Activated CD8-positive, alpha-beta memory T cell treated with anti-CD3 and anti-CD28 coated beads for 4 hours (primary cell): ENCODE results near the gene THAP3.
"Not testable (repeated sequence)": the region's sequence is repeated elsewhere in the genome, so short reads cannot be mapped to it uniquely, and the experiment has no call there.

Source experiments
- DNase-seq, 2 donors: peaks; one replicate each; pipeline ENCODE4 v3.0.0-alpha.2; 2020; ENCODE audit warnings: low read depth in 2 of 2

THAP3 gene

GRCh38 chr1:6591222-6591621 lies 33.4 kb upstream of the THAP3 start:
- no peak for DNase-seq

GRCh38 chr1:6591644-6592043 lies 33.0 kb upstream of the THAP3 start:
- no peak for DNase-seq

GRCh38 chr1:6592441-6592840 lies 32.2 kb upstream of the THAP3 start:
- no peak for DNase-seq

- no peak for DNase-seq
These were observed 31.6 kb upstream of the THAP3 start for GRCh38 chr1:6592865-6593593.

- no peak for DNase-seq
These were observed 30.9 kb upstream of the THAP3 start for GRCh38 chr1:6593810-6594209.

- DNase-seq, result no peak
These were observed 29.5 kb upstream of the THAP3 start for GRCh38 chr1:6594977-6595740.

GRCh38 chr1:6596351-6596750 lies 28.3 kb upstream of the THAP3 start:
- no peak for DNase-seq

- DNase-seq, result no peak
These were observed 27.5 kb upstream of the THAP3 start for GRCh38 chr1:6596886-6597776.

- DNase-seq, result no peak
These were observed 26.9 kb upstream of the THAP3 start for GRCh38 chr1:6597777-6598131.

- peak in 1 of 2 donors; percentile 71 for DNase-seq
These were observed 25.3 kb upstream of the THAP3 start for GRCh38 chr1:6599141-6599975.

GRCh38 chr1:6599991-6600390 lies 24.7 kb upstream of the THAP3 start:
- DNase-seq, result not testable (repeated sequence)

GRCh38 chr1:6600410-6601048 lies 24.1 kb upstream of the THAP3 start:
- DNase-seq, result no peak

GRCh38 chr1:6601049-6601922 lies 23.4 kb upstream of the THAP3 start:
- DNase-seq, result peak; percentile 50 to 77

- DNase-seq, result no peak
These were observed 22.6 kb upstream of the THAP3 start for GRCh38 chr1:6601923-6602668.

GRCh38 chr1:6602669-6603237 lies 21.9 kb upstream of the THAP3 start, which contains the start of gene KLHL21:
Gene KLHL21 (minus strand): TSS chr1:6602869. CDS start chr1:6602817, 52 bp downstream.
- DNase-seq, result peak; percentile 82

GRCh38 chr1:6603238-6603914 lies 21.3 kb upstream of the THAP3 start:
- DNase-seq, result no peak

- DNase-seq, result no peak
These were observed 20.6 kb upstream of the THAP3 start for GRCh38 chr1:6603915-6604558.
